ENCODE data around the gene SERPINA10.

DNA sequence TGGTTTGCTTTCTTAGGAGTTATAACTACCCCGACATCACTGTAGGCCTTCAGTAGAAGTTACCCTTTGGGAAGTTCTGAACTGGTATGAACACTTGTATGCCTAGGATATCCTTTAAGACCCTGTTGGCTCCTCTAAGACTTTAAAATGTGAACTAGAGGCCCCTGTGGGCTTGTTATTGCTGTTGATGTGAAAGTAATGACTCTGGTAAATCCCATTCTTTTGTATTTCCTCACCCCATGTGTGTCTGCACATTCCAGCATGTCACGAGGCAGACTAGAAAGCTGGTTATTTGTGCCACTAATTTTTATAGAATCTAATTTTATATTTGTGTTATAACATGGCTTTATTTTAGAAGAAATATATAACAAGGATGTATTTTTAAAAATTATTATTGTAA, 48.9 kb downstream of the SERPINA10 start:
- TF ChIP-seq, protein P1, sequence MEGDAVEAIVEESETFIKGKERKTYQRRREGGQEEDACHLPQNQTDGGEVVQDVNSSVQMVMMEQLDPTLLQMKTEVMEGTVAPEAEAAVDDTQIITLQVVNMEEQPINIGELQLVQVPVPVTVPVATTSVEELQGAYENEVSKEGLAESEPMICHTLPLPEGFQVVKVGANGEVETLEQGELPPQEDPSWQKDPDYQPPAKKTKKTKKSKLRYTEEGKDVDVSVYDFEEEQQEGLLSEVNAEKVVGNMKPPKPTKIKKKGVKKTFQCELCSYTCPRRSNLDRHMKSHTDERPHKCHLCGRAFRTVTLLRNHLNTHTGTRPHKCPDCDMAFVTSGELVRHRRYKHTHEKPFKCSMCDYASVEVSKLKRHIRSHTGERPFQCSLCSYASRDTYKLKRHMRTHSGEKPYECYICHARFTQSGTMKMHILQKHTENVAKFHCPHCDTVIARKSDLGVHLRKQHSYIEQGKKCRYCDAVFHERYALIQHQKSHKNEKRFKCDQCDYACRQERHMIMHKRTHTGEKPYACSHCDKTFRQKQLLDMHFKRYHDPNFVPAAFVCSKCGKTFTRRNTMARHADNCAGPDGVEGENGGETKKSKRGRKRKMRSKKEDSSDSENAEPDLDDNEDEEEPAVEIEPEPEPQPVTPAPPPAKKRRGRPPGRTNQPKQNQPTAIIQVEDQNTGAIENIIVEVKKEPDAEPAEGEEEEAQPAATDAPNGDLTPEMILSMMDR (IDR thresholded peaks at IDR 0.05), result no peak
- no peak for TF ChIP-seq POLR2A (IDR thresholded peaks at IDR 0.05)

Data from heart left ventricle (tissue), 13 donors.